ENCODE data around the gene SLBP. TPM values are rescaled to one million over a fixed set of nuclear protein-coding genes. Genes with fewer than 3 reads are reported as not detected.
"Not testable (repeated sequence)": the region's sequence is repeated elsewhere in the genome, so short reads cannot be mapped to it uniquely, and the experiment has no call there.

Gene SLBP
- polyA plus RNA-seq, 10 donors = 34.8 to 57.7 (median 38.8) TPM

DNA sequence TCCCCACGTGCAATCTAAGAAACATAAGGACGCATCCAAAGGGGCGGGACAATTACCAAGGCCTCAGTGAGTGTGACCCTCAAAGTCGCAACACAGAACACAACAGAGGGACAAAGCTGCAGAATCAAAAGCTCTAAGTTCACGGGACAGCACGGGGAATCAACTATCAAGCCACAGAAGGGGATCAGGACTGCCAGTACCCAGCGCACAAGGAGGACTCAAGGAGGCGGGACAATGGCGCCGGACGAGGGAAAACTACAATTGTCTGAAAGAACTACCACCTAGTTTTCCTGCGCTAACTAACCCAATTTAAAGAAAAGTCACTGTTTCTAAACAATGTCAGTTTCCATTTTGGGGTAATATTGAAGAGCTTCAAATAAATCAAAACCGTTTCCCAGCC, 29.3 kb downstream of the SLBP start:
- no peak for DNase-seq

DNA sequence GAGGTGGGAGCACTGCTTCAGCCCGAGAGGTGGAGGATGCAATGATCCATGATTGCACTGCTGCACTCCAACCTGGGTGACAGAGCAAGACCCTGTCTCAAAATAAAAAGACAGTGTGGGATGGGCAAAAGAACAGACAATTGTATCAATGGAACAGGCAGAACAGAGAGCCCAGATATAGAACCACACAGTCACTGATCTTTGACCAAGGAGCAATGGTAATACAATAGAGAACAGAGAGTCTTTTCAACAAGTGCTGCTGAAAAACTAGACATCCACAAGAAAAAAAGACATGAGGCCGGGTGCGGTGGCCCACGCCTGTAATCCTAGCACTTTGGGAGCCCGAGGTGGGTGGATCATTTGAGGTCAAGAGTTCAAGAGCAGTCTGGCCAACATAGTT, 33.9 kb downstream of the SLBP start:
- DNase-seq = no peak

DNA sequence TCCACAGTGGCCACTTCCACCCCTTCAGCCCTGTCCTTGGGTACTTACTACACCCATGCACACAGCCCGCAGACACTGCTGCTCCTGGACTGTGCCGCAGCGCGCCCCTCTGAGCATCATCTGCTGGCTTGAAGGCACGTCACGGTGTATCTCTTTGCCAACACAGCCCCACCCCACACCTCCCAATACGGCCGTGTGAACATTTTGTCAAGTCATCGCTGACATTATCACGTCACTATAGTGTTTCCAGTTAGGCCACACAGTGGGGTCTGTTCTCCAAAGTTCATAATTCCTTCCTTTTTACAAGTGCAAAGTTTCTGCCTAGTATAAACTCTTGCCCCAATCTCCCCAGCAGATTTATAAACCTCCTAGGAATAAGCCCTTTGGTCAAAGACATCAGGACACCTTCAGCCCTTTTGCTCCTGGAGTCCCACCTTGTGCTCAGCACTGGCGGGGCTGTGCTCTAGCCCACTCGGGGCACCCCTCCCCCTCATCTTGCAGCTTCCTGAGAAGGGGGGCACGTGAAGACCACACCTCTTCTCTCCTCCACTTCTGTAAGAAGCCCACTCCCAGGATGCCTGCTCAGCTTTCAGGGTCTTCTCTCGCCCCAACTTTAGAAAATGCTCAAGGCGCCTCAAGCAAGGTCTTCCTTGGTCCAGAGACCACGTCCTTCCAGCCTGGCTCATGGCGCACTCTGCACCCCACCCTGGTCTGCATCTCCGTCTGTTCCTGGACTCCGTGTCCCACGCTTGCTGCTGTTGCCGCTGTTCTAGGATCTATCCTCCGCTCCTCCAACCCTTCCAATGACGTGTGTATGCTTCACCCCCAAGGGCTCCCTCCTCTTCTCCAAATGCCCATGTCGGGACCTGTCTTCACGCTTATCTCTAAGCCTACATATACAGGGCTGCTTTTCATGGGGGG, 35.3 kb downstream of the SLBP start:
- DNase-seq = no peak

DNA sequence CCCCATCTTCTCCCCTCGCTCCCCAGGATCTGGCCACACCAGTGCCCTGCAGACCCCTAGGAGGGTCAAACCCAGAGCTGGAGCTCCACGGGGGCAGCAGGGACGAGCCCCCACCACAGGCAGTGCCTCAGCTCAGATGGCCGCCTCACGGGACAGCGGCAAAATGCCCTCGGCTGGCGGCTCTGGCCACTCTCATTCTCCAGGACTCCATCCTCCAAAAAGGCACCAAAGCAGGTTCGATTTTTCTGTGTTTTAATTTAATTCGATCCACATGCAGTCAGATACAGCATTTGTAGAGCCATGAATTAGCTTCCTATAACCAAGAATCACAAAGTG, 36.3 kb downstream of the SLBP start:
- DNase-seq = no peak

DNA sequence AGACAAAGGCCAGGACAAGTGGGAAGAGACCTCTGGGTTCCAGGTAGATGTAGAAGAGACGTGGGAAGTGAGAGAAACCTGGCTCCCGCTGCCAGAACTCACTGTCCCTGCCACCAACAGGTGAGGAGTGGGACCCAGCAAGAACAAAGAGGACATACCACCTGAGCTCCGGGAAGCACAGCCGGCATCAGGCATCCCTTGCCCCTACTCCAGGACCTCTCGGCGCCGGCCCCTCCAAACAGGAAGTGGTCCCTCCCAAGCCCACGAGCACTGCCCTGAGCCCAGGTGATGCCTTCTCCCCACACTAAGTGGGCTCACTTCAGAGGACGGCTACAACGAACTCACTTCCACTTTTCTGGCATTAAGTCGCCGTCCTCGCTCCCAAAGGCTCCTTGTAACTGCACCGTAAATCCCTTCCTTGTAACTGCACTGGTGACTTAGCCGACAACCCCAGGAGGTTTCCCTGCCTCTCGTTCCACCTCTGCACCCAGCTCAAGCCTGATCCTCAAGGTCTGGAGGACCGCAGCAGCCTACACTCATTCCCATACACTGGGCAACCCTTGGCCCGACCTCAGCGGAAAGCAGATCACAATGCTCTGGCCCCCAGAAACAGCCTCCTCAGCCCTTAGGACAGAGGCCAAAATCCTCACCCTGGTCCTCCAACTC, 36.9 kb downstream of the SLBP start:
- no peak for DNase-seq

DNA sequence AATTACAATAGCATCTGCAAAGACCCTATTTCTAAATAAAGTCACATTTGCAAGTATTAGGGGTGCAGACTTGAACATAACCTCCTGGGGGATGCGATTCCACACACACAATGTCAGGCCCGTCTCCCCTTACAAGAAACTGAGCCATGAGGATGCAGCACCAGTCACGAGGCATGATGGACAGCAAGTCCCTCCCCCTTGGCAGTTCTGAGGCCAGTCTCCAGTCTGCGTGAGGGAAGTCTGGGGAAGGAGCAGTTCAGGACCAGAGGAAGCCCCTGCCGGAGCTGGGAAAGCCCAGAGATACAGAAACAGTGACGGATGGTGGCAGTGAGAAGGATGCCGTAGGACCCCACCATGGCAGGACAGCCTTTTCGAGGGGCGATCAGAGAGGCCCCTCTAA, 37.4 kb downstream of the SLBP start:
- DNase-seq = no peak

DNA sequence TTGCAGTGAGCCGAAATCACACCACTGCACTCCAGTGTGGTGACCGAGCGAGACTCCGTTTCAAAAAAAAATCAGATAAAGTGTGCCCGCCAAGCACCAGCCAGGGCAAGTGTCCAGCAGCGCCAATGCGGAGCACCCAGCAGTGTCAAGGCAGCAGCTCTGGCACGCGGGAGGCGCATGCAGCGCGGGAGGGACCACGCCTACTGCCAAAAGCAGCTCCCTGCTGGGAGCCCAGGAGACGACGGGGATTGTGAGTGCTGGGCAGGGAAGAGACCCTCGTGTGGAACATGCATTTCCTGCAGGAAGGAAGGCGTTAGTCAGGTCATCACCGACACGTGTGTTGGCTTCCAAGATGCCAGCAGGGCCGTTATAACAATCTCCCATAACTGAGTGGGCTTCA, 38.4 kb downstream of the SLBP start:
- DNase-seq = no peak

DNA sequence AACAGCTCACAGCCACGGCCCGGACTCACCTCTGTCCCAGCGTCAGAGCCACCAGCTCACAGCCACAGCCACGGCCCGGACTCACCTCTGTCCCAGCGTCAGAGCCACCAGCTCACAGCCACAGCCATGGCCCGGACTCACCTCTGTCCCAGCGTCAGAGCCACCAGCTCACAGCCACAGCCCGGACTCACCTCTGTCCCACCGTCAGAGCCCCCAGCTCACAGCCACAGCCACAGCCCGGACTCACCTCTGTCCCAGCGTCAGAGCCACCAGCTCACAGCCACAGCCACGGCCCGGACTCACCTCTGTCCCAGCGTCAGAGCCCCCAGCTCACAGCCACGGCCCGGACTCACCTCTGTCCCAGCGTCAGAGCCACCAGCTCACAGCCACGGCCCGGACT, 41.1 kb downstream of the SLBP start:
- not testable (repeated sequence) for DNase-seq

DNA sequence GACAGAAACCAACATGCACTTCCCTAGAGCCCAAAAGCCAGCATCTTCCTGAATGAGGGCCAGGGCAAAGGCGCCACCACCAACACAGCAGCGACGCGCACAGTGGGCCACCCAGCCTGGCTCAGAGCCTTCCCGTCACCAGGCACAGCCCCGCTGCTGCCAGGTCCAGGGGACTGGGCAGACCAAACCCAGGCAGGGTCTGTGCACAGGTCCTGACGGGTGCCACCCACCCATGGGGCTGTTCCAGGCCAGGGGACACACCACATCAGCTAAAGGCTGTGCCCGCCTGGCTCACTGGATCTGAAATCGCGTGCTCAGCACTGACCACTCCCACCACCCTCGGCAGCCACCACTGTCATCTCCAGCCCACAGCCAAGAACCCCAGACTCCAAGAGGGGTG, 41.8 kb downstream of the SLBP start:
- DNase-seq = no peak

DNA sequence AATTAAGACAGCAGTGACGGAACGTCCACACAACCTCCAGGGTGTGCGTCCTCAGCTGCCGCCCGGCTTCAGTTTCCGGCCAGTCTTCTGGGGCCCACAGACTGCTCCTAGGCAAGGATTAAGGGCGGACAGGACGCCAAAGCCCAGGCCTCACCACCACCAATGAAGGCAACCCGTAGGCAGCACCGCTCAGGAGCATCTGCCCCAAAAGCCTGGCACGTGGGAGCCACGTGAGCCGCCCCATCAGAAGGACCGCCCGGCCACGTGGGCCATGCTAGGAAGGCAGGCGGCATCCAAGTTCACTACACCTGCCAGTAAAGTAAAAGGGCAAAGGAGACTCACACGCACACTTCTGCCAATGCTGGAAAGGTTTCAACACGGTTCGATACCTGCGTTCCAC, 42.3 kb downstream of the SLBP start:
- no peak for DNase-seq

DNA sequence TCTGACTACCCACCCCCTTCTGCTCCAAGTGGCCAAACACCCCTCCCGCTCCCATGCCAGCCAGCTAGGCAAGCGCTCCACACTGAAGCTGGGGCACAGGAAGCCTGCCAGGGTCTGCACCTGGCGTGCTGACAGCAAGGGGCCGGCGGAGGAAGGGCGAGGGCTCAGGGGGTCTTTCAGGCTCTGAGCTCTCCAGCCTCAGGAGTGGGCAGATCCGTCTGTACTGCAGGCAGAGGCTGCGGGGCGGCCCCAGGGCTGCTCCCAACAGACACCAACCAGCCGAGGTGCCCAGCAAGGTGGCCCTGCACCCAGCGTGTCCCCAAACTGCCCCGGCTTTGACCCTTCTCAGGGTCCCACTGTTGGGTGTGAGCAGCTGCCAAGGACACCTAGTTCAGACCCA, 42.8 kb downstream of the SLBP start:
- no peak for DNase-seq

DNA sequence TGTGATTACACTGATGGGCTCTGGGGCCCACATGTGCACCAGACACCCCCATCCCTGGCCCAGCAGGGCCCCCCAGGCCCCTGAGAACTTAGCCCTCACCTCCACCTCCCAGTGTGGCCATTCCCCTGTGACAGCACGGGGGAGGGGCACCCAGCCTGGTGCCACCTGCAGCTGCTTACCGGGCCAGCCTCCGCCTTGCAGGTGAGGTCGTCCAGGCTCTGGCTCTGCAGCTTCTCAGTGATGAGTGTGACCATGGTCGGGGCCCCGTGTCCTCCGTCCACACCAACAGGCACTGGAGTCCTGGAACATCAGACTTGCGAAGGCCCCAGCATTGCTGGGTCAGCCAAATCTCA, 43.7 kb downstream of the SLBP start:
- no peak for DNase-seq

DNA sequence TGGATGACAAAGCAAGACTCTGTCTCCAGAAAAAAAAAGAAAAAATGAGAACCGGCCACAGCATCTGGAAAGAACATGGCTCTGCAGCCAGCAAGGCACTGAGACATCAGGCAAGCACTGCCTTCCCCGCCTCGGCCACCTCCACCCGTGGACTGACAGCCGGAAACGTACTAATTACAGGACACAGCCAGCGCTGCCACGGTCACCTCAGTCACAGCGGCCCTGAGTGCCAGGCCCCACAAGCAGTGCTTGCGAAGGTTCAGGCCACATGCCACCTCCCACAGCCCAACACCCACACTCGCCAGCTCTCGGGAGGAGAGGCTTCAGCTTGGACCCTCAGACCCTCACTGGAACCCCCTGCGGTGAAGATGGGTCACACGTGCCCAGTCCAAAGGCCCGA, 44.8 kb downstream of the SLBP start:
- no peak for DNase-seq

DNA sequence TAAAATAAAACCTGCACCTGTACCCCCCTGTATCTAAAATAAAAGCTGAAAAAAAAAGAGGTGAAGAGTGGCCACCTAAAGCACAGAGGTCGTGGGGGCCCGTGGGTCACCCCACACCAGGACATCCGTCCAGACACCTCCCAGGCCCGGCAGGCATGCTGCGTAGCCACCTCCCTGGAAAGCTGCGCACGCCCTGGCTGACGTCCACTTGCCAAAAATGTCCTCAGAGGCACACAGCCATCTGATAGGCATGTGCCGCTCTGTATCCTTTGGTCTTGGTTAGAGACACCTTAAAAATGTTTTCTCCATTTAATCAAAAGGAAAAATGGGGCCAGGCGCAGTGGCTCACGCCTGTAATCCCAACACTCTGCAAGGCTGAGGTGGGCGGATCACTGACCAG, 45.7 kb downstream of the SLBP start:
- no peak for DNase-seq

DNA sequence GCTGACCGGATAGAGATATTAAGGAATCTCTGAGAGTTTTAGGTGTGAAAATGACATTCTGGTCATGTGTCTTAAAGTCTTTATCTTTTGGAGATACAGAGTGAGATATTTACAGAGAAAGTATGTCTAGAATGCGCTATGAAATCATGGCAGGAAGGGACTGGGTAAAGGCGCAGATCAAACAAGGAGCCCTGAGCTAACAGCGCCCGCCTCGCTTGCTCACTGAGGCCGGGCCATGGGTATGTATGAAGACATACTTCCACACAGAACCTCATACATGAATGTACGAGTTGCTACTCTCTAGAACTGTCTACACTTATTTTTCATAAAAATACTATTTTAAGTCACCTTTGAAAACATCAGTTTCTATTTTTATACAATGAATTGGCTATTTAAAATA, 48.0 kb downstream of the SLBP start:
- no peak for DNase-seq

DNA sequence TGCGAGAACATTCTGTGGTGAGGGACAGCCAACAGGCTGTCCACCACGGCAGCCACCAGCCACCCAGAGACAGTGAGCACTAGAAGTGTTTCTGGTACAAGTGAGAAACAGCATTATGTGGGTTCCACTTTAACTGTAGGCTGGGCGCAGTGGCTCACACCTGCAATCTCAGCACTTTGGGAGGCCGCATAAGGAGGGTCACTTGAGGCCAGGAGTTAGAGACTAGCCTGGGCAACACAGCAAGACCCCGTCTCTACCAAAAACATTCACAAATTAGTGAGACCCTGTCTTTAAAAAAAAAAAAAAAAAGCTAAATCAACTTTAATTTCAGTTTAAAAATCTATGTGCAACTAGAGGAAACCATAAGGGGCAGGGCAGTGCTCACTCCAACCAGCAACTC, 48.6 kb downstream of the SLBP start:
- no peak for DNase-seq

DNA sequence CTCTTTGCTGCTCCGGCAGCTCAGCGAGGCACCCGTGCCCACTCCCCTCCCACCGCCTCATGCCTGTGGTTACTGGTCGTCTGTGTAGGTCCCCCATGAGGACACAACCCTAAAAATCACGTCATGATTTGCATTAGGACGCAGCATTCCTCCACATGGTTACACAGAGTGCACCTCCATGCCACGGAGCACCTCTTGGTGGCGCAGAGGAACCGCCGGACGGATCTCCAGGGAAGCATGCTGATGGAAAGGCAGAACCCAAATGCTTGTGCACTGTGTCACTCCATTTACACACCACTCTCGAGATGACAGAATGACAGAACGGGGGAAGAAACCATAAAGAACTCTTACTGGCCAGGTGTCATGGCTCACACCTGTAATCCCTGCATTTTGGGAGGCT, 50.4 kb downstream of the SLBP start:
- DNase-seq = no peak

DNA sequence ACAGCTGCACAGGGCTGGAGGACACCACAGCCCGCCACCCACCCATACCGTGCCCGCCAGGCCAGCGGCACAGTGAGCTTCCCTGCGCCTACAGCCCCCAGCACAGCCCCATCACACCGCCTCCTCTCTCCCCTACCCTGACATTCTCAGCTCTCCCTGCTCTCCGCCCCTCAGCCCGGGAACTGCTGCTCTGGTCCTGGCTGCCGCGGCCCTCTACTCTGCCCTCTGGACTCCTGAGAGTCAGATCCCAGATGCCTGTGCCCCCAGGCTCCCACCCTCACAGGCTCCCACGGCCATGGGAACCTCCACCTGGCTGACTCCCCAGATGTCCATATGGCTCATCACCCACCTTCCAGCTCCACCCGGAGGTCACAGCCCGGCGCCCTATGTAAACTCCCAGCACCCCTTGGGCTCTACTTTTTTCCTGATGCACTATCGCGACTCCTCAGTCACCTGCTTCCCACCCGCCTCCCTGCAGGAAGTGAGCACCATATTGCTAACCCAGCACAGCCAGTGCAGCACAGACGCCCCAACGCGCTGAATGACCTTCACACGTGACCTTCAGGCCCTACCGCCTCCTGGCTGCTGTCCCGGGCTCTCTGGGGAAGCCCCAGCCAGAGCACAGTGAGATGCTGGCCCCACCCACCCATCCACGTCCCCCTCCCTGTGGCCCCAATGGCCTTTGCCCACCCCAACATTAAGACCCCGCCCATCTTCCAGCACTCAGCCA, 51.0 kb downstream of the SLBP start:
- no peak for DNase-seq

DNA sequence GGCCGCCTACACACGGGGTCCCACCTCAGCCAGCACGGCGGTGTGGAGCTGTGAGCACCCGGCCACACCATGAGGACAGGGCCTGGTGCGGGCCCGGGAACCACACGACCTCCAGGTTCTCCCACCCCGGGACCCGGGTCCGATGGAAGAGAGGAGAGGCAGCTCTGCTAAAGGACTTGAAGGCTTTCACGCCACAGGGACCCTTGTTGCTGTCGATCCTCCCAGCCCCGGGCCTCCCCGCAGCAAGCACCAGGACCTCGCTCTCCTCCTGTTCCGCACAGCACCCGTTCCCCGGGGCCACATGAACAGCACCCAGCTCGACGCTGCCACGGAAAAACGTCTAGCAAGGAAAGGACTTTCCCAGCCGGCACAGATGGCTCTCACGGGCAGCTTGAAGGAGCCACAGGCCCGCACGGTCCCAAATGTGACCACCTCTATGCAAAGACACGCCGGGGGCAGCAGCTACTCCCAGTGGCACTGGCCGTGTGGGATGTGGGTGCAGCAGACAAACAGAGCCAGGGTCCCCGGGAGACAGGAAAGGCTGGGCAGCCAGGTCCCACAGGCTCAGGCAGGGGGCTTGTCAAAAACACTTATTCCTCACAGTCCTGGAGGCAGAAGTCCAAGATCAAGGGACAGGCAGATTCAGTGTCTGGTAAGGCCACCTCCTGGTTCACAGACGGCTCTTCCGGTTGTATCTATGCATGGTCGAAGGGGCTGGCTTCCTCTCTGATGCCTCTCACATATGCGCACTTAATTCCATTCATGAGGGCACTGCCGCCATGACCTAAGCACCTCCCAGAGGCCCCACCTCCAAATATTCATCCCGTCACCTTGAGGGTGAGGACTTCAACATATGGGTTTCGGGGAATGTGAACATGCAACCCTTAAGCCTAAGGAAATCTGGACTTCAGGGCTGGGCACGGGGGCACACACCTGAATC, 52.7 kb downstream of the SLBP start:
- DNase-seq = no peak

DNA sequence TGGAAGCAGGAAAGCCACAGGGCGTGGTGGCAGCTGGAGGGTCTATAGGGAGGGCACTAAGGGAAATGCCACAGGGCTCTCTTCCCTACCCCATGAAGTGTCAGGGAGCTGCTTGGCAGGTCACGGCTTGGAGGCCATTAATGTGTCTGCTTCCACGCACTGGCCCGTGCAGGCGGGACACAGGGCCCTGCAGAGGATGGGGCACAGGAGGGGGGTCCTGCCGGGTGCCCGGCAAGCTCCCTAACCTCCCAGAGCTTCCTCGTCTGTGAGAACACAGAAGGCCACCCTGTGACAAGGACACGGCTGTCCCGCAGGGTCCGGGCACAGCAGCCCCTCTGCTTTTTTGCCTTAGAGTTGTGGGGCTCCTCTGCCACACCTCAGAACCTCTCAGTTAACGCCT, 53.5 kb downstream of the SLBP start:
- DNase-seq = no peak

DNA sequence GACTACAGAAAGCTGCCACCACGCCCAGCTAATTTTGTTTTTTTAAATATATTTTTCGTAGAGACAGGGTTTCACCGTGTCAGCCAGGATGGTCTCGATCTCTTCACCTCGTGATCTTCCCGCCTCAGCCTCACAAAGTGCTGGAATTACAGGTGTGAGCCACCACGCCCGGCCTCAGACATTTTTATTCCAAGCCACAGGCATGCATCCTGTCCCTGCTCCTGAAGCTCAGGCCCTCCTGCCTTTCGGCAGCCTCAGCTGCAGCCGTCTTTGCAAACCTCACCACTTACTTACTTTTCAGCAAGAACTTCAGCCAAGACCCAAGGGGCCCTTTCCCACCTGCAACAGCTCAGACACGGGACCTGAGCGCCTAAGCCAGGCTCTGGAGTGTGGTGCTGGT, 54.0 kb downstream of the SLBP start:
- no peak for DNase-seq

DNA sequence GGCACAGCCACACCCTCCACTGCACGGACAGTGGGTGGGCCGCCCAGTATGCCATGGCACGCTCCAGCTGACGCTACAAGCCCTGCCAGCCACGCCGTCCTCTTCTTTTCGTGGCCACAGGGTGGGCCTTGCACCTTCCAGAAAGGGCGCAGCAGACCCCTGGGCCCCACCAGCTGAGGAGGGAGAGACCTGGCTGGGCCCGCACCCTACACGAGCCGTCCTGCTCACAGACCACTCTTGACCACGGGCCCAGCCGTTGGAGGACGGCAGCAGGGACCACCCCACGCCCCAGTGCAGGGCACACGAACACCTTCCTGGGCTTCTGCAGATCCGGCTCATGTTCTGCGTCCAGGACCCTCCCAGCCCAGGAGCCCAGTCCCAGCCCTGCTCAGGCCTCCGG, 55.1 kb downstream of the SLBP start:
- no peak for DNase-seq

Data from muscle of back (tissue), 11 donors.